ENCODE data around the gene KCNJ6. TPM values are rescaled to one million over a fixed set of nuclear protein-coding genes. Genes with fewer than 3 reads are reported as not detected.

Gene KCNJ6
- total and polyA plus RNA-seq, 2 experiments from 2014 or later, result 0.07 to 0.46 TPM

GRCh38 chr21:37828991-37829390, 87.3 kb downstream of the KCNJ6 start:
- Histone ChIP-seq H3K4me3 (no peak overlapping the region), H3K36me3 (replicated peaks; ENCODE audit: insufficient read depth, low read depth) (no peaks in the 10 kb centered on the region), H3K9me2 (replicated peaks; ENCODE audit: insufficient read depth) (no peaks in the 10 kb centered on the region), H3K4me1 (ENCODE audit: insufficient read depth) (peaks cover 9% of the 10 kb centered on the region), H3K4me2 (no peak overlapping the region), H3K79me2 (no peaks in the 10 kb centered on the region), H3K27me3 (no peaks in the 10 kb centered on the region), H4K20me1 (ENCODE audit: insufficient read depth, poor library complexity, severe bottlenecking) (no peaks in the 10 kb centered on the region), H2AFZ (no peak overlapping the region), H3K9me3 (ENCODE audit: low read depth) (no peaks in the 10 kb centered on the region), H3K27ac (peak overlapping the region; percentile 88)
- no peak for TF ChIP-seq CTCF (IDR thresholded peaks at IDR 0.05; ENCODE audit: poor library complexity)
- TF ChIP-seq EZH2 (IDR thresholded peaks at IDR 0.05; ENCODE audit: borderline replicate concordance), result no peak
- TF ChIP-seq EZH2phosphoT487 (IDR thresholded peaks at IDR 0.05; ENCODE audit: low read depth, severe bottlenecking, unreplicated experiment), result no peak
- 89% methylated on average over 4 of the region's 6 CpGs for WGBS (ENCODE audit: low lambda C conversion rate, missing lambda C conversion rate)
- DNase-seq (ENCODE audit: low spot score), result no peak

GRCh38 chr21:37828556-37828955, 87.7 kb downstream of the KCNJ6 start:
- H3K36me3 ChIP-seq (replicated peaks; ENCODE audit: insufficient read depth, low read depth), result no peaks in the 10 kb centered on the region
- 86% methylated on average over 9 of the region's 9 CpGs for WGBS (ENCODE audit: low lambda C conversion rate, missing lambda C conversion rate)
- peaks cover 9% of the 10 kb centered on the region for H3K4me1 ChIP-seq (ENCODE audit: insufficient read depth)
- no peaks in the 10 kb centered on the region for H4K20me1 ChIP-seq (ENCODE audit: insufficient read depth, poor library complexity, severe bottlenecking)
- TF ChIP-seq EZH2phosphoT487 (IDR thresholded peaks at IDR 0.05; ENCODE audit: low read depth, severe bottlenecking, unreplicated experiment) (no peak), CTCF (IDR thresholded peaks at IDR 0.05; ENCODE audit: poor library complexity) (no peak), EZH2 (IDR thresholded peaks at IDR 0.05; ENCODE audit: borderline replicate concordance) (no peak)
- peak overlapping the region; percentile 88 for H3K27ac ChIP-seq
- no peaks in the 10 kb centered on the region for H3K79me2 ChIP-seq
- no peaks in the 10 kb centered on the region for H3K9me3 ChIP-seq (ENCODE audit: low read depth)
- H3K4me3 ChIP-seq, result no peak overlapping the region
- DNase-seq (ENCODE audit: low spot score), result no peak
- H3K27me3 ChIP-seq, result no peaks in the 10 kb centered on the region
- H3K4me2 ChIP-seq, result no peak overlapping the region
- no peaks in the 10 kb centered on the region for H3K9me2 ChIP-seq (replicated peaks; ENCODE audit: insufficient read depth)
- no peak overlapping the region for H2AFZ ChIP-seq

GRCh38 chr21:37827913-37828312, 88.3 kb downstream of the KCNJ6 start:
- DNase-seq (ENCODE audit: low spot score), result peak; percentile 70
- Histone ChIP-seq H3K4me1 (ENCODE audit: insufficient read depth) (peaks cover 9% of the 10 kb centered on the region), H3K27ac (peak overlapping the region; percentile 88), H3K27me3 (no peaks in the 10 kb centered on the region), H3K9me3 (ENCODE audit: low read depth) (no peaks in the 10 kb centered on the region), H3K4me3 (no peak overlapping the region), H3K36me3 (replicated peaks; ENCODE audit: insufficient read depth, low read depth) (no peaks in the 10 kb centered on the region), H2AFZ (no peak overlapping the region), H3K4me2 (no peak overlapping the region), H3K9me2 (replicated peaks; ENCODE audit: insufficient read depth) (no peaks in the 10 kb centered on the region), H3K79me2 (no peaks in the 10 kb centered on the region), H4K20me1 (ENCODE audit: insufficient read depth, poor library complexity, severe bottlenecking) (no peaks in the 10 kb centered on the region)
- TF ChIP-seq CTCF (IDR thresholded peaks at IDR 0.05; ENCODE audit: poor library complexity) (no peak), EZH2 (IDR thresholded peaks at IDR 0.05; ENCODE audit: borderline replicate concordance) (no peak), EZH2phosphoT487 (IDR thresholded peaks at IDR 0.05; ENCODE audit: low read depth, severe bottlenecking, unreplicated experiment) (no peak)
- WGBS (ENCODE audit: low lambda C conversion rate, missing lambda C conversion rate), result 59% methylated on average over 6 of the region's 6 CpGs

Measured in hepatocyte (in vitro differentiated cells).